NCI-H187 (cell line): ENCODE measurements around the gene DGKA.

Experiments
- DNase-seq, 2 experiments: peaks; one replicate each; lab custom pipeline; 2025; lab: John Stamatoyannopoulos, UW

DGKA gene

GRCh38 chr12:55931780-55932550 is 1.0 kb downstream of the DGKA start:
- DNase-seq = no peak

DNA sequence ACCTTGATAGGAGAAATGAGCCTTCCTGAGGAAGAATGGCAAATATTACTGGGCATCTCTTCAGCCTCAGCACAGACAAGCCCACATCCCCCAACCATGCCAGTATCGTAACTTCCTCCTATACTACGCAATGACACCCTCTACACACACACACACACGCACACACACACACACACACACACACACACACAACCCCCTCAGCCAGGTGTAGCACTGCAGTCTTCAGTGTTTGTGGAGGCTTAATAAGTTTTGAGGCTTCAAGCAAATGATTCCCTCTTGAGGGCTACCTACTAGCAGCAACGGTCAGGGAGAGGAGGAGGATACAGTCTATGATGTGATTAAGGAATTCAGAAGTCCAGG is 1.6 kb downstream of the DGKA start:
- DNase-seq = no peak

- no peak for DNase-seq
These were observed 2.3 kb downstream of the DGKA start for GRCh38 chr12:55933169-55933798.

DNA sequence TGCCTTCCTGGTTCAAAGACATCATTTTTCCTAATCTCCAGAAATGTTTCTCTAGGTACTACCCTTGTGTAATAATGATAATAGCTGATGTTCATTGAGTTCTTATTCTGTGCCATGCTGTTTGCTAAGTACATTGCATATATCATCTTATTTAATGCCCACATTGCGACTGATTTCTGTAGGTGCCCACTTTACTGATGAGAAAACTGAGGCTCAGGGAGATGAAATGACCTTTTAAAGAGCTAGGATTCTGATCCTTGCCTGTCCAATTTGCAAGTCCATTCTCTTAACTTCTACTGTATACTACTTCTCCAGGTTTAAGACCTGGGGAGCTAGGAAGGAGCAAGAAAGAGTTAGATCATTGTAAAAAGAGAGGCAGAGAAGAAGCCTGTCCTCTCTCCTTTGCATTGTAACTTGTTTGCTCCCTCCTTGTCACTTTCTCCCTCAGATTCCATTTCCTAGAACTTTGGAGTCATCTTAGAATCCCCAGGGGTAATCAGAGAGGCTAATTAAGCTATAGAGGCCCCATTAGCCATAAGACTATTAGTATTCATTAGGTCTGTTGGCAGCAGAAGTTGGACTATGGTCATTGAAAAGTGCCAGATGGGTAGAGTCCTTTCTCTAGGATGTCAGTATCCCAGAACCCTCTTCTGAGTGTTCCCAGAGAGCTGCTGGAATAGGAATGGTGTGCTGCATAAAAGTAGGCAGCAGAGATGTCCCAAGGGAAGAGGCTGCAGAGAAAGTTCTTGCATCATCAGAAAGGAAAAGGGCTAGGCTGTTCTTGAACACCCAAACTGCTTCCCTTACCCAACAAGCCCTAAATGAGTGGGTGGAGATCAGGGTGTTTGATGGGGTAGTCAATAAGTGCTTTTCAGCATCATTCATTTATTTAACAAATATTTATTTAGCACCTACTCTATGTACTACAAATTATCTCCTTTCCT is 3.1 kb downstream of the DGKA start:
- DNase-seq = no peak

DNA sequence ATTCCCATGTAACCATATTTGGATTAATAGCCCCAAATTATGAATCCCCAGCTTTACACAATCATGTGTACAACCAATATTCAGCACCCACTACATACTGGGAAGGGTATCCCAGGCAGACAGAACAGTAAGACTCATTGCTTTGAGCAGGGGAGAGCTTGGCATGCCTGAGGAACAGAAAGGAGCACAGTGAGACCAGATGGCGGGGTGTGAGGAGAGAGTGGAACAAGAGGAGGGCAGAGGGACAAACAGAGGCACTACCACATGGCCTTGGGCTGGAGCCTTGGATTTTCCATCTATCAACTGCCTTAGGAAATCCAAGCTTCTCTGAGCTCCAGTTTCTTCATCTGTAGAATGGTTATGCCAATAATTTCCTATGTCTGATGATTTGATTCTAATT is 3.8 kb downstream of the DGKA start:
- DNase-seq = no peak

DNA sequence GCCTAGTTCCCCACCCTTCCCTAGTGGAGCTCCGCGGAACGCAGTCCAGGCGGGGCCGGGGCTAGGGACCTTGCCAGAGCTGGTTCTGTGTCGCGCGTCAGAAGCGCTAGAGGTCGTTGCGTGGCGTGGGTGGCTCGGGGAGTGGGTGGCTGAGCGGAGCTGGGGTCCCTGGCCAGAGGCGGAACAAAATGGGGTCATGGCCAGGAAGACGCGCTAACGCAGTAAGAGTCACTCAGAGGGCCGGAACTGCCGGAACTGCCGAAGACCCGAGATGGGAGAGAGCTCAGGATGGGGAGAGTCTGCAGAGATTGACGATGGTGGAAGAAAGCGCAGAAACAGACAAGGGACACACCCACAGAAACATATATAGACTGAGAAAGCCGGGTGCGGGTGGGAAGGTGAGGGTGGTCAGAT is 4.8 kb downstream of the DGKA start:
- no peak for DNase-seq

GRCh38 chr12:55937981-55938380 is 7.0 kb downstream of the DGKA start:
- DNase-seq = no peak

- DNase-seq = no peak
These were observed 8.0 kb downstream of the DGKA start for GRCh38 chr12:55938826-55939501.

- peak; percentile 77 to 80 for DNase-seq
These were observed 9.2 kb downstream of the DGKA start for GRCh38 chr12:55940065-55940732.

DNA sequence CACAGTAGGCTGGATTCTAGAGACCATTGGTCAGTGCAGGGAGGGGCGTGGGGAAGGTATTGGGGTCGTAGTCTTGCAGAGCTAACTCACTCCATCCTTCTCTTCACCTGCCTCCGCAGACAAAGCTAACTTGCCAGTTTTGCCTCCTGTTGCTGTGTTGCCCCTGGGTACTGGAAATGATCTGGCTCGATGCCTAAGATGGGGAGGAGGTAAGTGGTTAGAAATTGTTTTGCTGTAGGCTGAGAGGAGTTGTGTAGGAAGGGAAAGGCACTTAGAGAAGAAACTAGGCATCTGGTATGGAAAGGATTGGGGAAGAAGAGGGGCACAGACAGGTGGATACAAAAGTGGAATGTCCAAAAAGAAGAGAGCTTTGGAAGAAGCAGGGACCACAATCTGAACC is 11.1 kb downstream of the DGKA start:
- DNase-seq = no peak

- no peak for DNase-seq
These were observed 11.7 kb downstream of the DGKA start for GRCh38 chr12:55942577-55943136.

DNA sequence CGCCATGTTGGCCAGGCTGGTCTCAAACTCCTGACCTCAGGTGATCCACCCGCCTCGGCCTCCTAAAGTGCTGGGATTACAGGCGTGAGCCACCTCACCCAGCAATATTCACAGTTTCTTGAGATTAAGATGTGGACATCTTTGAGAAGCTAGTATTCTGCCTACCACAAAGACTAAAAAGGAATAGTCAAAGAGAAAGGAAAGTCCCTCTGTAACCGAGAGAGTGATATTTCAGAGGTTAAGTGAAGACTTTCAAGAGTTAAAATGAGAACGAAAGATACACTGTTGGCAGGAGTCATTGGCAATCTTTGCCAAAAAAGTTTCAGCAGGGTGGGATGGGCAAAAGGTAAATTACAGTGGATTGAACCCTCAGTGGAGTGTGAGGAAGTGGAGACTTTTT is 15.6 kb downstream of the DGKA start:
- no peak for DNase-seq

DNA sequence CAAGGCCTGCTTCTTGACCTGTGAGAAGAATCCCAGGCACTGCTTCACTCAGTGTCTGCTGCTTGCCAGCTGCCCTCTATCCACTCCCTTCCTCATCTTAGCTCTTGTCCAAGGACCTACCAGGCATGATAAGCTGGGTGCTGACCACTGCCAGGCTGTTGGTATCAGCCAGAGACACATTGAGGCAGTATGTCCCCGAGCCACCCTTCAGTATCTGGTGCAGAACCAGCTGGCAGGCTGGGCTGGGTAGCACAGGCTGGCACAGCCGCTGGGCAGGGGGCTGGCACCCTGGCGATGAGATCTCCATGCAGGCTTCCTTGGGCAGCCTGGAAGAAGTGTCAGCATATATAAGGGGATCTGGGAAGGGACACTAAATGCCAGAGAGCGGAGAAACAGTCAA is 24.4 kb downstream of the DGKA start:
- DNase-seq = no peak

DNA sequence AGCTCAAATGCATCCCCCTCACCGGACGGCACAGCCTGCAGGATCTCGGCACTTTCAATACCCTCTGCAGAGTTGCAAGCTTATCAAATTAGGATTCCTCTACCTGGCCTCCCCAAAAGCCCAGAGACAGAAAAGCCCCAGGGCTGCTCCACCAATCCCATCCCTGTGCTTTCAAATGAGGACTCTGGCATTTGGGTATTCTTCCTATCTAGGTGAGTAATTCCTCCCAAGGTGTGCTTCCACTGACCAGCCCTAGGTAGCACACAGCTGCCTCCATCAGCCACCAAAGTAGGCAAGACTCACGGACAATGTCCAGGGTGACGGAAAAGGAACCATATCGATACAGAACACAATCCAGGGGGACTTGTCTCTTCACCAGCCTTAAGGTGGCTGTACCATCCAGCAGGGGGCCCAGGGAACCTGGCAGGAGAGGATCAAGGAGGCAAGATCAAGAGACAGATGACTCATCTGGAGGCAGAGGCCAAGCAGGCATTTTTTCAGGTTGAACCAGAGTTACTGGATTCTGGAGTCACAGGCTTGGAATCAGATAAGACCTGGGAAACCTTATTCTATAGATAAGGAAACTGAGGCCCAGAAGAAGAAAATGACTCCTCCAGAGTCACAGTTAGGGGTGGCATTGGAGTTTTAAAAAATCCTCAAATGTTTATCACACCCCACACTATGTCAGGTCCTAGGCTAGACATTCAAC is 25.0 kb downstream of the DGKA start:
- DNase-seq = no peak

DNA sequence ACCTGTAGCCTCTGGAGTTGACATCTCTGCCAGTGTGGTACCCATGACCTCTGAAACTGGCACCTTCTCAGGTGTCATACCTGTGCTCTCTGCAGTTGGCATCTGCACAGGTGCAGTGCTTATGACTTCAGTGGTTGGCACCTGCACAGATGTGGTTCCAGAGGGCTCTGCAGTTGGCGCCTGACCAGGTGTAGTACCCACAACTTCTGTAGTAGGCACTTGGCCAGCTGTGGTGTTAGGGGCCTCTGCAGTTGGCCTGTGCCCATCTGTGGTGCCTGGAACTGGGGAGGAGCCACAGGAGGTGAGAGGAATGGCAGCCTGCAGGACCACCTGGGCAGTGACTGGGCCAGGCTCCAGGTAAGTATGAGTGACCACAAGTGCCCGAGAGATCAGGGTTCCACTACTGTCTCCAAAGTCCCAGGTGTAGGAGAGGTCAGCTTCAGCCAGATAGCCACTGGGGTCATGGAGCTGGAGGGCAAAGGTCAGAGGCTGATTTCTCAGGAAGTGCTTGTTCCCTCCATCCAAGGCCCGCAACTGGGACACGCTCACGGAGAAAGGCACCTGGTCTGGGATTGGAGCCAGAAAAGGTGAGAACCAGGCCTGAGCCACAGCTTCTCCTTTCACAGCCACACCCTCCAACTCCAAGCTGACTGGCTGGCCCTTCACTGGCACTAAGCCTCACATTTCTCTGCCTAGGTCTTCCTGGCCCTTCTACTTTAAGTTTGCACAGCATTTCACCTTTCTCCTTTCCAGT is 26.3 kb downstream of the DGKA start:
- DNase-seq = no peak

GRCh38 chr12:55963760-55964159 is 32.8 kb downstream of the DGKA start:
- DNase-seq = no peak

DNA sequence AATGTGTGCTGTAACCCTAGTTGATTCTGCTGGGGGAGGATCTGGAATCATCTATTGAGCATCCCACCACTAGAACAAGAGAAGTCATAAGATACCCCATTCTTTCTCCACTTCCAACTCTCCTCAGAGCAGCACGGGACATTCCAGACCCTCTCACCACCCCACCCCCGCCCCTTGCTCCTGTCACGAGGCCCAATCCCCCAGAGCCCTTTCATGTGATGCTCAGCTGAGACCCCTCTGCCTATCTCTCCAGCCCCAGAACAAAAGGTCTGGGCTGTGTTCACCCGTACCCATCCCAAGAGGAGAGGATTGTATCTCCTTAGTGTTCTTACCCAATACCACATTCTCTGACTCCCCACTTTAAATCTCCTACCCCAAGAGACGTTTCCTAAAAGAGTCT is 34.3 kb downstream of the DGKA start:
- DNase-seq = no peak

DNA sequence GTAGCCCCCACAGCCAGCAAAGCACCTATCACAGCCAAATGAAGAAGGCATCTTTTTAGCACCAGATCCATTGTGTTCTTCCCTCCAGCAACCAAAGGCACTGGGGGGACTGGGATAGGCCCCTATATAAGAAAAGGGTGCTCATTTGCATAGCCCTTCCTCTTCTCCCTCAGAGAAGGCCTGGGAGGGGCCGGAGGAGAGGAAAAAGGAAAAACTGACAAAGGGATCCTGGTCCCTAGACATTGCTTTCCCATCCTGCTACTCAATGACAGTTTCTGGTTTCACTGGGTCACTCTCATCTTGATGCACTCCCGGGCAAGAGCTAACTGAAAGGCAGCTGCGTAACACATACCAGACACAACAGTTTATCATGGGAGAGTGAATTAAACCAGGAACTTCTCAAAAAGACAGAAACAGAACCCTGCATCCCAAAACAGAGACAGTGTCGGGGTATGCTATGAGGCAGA is 35.0 kb downstream of the DGKA start, which contains the start of gene PMEL:
PMEL (minus strand) TSS at position 102 of the 467 bp plus-strand sequence; CDS start at position 71, 31 bp downstream.
- DNase-seq = no peak

- peak; percentile 62 to 84 for DNase-seq
These were observed 35.7 kb downstream of the DGKA start, which contains the start of gene CDK2 for GRCh38 chr12:55966408-55967281. CDK2 (plus strand) TSS chr12:55966830; CDS start chr12:55967009, 179 bp downstream.
